Lower leg skin (tissue), 4 donors: ENCODE results near the gene SCMH1. TPM values are rescaled to one million over a fixed set of nuclear protein-coding genes. Genes with fewer than 3 reads are reported as not detected.

Experiments
- DNase-seq, 2 donors: peaks; one replicate each; pipeline ENCODE4 v3.0.0-alpha.2; 2019; ENCODE audit warnings: low spot score in 2 of 2
- H3K4me3 ChIP-seq: fragments of 200-600 bp; sonication (generic); 2 replicates; pipeline ENCODE4 v1.5.1; 2017; ENCODE audit warnings: mild to moderate bottlenecking, low read depth; ENCODE audit not compliant: poor library complexity, severe bottlenecking
- POLR2A ChIP-seq, 2 donors: fragments of 450-650 bp; IDR thresholded peaks; one replicate each; pipeline ENCODE4 v1.6.1; 2016 to 2017; ENCODE audit warnings: antibody characterized with exemption in 2 of 2, mild to moderate bottlenecking in 1 of 2, moderate library complexity in 1 of 2
- WGBS, 2 donors: methylation state at CpG; one replicate each; pipeline ENCODE4 v1.1.5; 2018; 5-methylcytosine and 5-hydroxymethylcytosine counted together
- intact Hi-C: fragments of 100-400 bp; cut with DNase I; formaldehyde crosslinking; loops from one replicate; pipeline ENCODE4 v1.15.0; 2023; ENCODE audit warnings: low total_unique reads
- total RNA-seq, 4 donors: library from RNA; depleted of rRNA; stranded (reverse); fragments of >200 nt; gene quantifications; one replicate each; pipeline ENCODE4 v1.1.0, GENCODE V29; 2016
- TF ChIP-seq, protein P1 (sequence below), 3 donors: fragments of 450-650 bp; IDR thresholded peaks; one replicate each; pipeline ENCODE4 v1.5.1; 2016; ENCODE audit warnings: antibody characterized with exemption in 3 of 3, mild to moderate bottlenecking in 3 of 3, moderate library complexity in 2 of 3

Gene SCMH1
- total RNA-seq, 4 donors from 2014 or later, result 8.9 to 30.9 (median 21.8) TPM

DNA sequence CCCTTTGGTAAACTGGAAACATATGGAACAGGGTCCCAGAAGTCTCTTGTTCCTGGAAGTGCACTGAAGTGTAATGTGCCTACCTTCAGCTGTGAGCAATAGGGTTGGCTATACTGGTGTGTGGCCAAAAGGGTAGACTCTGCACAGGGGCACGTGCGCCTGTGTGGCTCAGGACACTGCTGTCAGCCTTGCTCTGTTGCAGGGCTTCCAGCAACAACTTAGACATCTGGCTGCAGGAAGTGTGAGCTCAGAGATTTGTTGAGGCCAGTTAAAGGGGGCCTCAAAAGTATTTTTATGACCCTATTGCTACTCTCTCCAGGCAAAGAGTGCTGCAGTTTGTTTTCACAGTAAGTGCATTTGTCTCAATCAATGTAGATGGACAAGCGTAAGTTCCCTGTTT, 255.2 kb downstream of the SCMH1 start:
- TF ChIP-seq, protein P1, sequence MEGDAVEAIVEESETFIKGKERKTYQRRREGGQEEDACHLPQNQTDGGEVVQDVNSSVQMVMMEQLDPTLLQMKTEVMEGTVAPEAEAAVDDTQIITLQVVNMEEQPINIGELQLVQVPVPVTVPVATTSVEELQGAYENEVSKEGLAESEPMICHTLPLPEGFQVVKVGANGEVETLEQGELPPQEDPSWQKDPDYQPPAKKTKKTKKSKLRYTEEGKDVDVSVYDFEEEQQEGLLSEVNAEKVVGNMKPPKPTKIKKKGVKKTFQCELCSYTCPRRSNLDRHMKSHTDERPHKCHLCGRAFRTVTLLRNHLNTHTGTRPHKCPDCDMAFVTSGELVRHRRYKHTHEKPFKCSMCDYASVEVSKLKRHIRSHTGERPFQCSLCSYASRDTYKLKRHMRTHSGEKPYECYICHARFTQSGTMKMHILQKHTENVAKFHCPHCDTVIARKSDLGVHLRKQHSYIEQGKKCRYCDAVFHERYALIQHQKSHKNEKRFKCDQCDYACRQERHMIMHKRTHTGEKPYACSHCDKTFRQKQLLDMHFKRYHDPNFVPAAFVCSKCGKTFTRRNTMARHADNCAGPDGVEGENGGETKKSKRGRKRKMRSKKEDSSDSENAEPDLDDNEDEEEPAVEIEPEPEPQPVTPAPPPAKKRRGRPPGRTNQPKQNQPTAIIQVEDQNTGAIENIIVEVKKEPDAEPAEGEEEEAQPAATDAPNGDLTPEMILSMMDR (IDR thresholded peaks at IDR 0.05), result no peak
- TF ChIP-seq POLR2A (IDR thresholded peaks at IDR 0.05), result no peak
- no peak overlapping the region for H3K4me3 ChIP-seq
- DNase-seq, result no peak
- WGBS, 2 donors, result 79 to 93% methylated on average over 3 of the region's 3 CpGs
- intact Hi-C loops, result no loop called here

DNA sequence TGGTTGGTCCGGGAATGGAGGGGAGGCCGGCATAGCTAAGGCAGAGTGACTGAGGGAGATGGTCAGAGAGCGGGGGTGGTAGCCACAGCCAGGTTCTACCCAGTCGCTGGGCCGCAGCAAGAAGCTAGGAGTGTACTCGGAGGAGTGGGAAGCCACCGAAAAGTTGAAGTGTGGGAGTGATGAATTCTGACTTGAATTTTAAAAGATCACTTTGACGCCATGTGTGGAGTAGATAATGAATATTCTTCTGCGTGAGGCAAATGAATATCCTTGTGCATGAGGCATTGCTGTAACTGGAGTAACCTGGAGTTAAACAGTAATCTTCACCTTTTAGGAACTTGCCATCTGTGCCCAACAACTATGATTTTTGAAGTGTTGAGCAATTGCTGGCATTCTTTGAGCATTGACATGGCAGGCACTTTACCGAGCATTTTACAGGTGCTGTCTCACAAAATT, 255.8 kb downstream of the SCMH1 start:
- H3K4me3 ChIP-seq, result no peak overlapping the region
- no peak for DNase-seq
- WGBS, 2 donors, result 92 to 96% methylated on average over 10 of the region's 10 CpGs
- TF ChIP-seq POLR2A (IDR thresholded peaks at IDR 0.05), result no peak
- TF ChIP-seq, protein P1 (IDR thresholded peaks at IDR 0.05), result no peak
- intact Hi-C loops, result no loop called here

DNA sequence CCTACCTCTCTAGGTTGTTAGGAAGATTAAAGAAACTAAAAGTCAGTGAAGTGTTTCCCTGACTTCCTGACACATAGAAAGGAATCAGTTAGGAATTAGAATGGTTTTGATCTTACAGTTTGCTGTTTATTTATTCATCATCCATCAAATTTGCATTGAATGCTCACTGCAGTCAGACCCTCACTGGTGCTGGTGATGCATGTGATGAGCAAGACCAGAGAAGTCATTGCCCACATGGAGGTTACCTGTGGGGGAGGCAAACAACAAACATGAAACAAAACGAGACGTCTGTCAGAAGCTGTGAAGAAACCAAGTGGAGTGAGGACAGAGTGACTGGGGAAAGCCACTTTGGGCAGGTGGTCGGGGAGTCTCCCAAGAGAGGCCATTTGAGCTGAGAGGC, 256.2 kb downstream of the SCMH1 start:
- DNase-seq, result no peak
- intact Hi-C loops, result no loop called here
- TF ChIP-seq, protein P1 (IDR thresholded peaks at IDR 0.05), result no peak
- no peak for TF ChIP-seq POLR2A (IDR thresholded peaks at IDR 0.05)
- whole genome bisulfite sequencing, 2 donors, result 89 to 93% methylated on average over 3 of the region's 3 CpGs
- no peak overlapping the region for H3K4me3 ChIP-seq

GRCh38 chr1:40985161-40985560, 256.9 kb downstream of the SCMH1 start:
- WGBS, 2 donors, result 66 to 75% methylated on average over 5 of the region's 5 CpGs
- H3K4me3 ChIP-seq, result no peak overlapping the region
- no peak for DNase-seq
- TF ChIP-seq, protein P1 (IDR thresholded peaks at IDR 0.05), result no peak
- TF ChIP-seq POLR2A (IDR thresholded peaks at IDR 0.05), result no peak
- intact Hi-C loops, result no loop called here

- 97 to 98% methylated on average over 4 of the region's 4 CpGs for WGBS, 2 donors
- no peak for DNase-seq
- no peak for TF ChIP-seq POLR2A (IDR thresholded peaks at IDR 0.05)
- TF ChIP-seq, protein P1 (IDR thresholded peaks at IDR 0.05), result no peak
- H3K4me3 ChIP-seq, result no peak overlapping the region
- intact Hi-C loops, result no loop called here
Observed at GRCh38 chr1:40984531-40984930, 257.6 kb downstream of the SCMH1 start.

DNA sequence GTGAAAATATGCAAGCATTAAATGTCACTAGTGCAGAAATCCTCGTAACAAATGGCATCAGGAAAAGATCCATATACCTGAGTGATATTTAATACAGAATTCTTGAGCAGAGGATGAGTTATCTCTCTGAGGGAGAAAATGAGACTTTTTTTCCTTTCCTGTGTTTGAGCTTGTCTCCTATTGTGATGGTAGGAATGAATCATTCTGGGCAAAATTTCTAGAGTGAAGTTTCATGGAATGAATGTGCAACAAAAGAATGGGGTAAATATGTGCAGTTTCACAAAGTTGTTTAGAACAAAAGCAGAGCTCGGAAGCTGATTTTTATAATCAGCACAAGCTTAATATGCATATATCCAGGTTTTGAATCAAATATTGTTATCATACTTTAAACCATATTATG, 258.0 kb downstream of the SCMH1 start:
- intact Hi-C loops, result no loop called here
- no peak for DNase-seq
- 72 to 73% methylated on average over 2 of the region's 2 CpGs for WGBS, 2 donors
- no peak overlapping the region for H3K4me3 ChIP-seq
- no peak for TF ChIP-seq POLR2A (IDR thresholded peaks at IDR 0.05)
- TF ChIP-seq, protein P1 (IDR thresholded peaks at IDR 0.05), result no peak
